Osteocyte (in vitro differentiated cells): ENCODE measurements around the gene CD300E. TPM values are rescaled to one million over a fixed set of nuclear protein-coding genes. Genes with fewer than 3 reads are reported as not detected.

Experiments
- DNase-seq: peaks from one replicate; pipeline ENCODE4 v3.0.0; 2021; ENCODE audit warnings: mixed read lengths; ENCODE audit not compliant: unreplicated experiment; ENCODE audit errors: extremely low spot score
- H3K27ac Mint-ChIP-seq: one replicate; pipeline ENCODE4 v1.8.0; 2021; ENCODE audit warnings: mild to moderate bottlenecking, mixed read lengths; ENCODE audit not compliant: unreplicated experiment
- H3K27me3 Mint-ChIP-seq: one replicate; pipeline ENCODE4 v1.8.0; 2021; ENCODE audit warnings: mixed read lengths; ENCODE audit not compliant: unreplicated experiment
- H3K36me3 Mint-ChIP-seq: one replicate; pipeline ENCODE4 v1.8.0; 2021; ENCODE audit warnings: mixed read lengths; ENCODE audit not compliant: unreplicated experiment
- H3K4me1 Mint-ChIP-seq: one replicate; pipeline ENCODE4 v1.8.0; 2021; ENCODE audit warnings: mixed read lengths; ENCODE audit not compliant: unreplicated experiment
- H3K4me3 Mint-ChIP-seq: one replicate; pipeline ENCODE4 v1.8.0; 2021; ENCODE audit warnings: mild to moderate bottlenecking, moderate library complexity, mixed read lengths; ENCODE audit not compliant: unreplicated experiment
- H3K9me3 Mint-ChIP-seq: one replicate; pipeline ENCODE4 v1.8.0; 2021; ENCODE audit warnings: mixed read lengths; ENCODE audit not compliant: unreplicated experiment
- total RNA-seq: library from RNA; stranded (reverse); gene quantifications from 2 replicates; pipeline ENCODE4 v1.2.1, GENCODE V29; 2021
- TF ChIP-seq, protein P1 (sequence below): fragments of 200-600 bp; sonication (generic); IDR thresholded peaks from 2 replicates; pipeline ENCODE4 v1.5.0; 2021; ENCODE audit warnings: antibody characterized with exemption, mild to moderate bottlenecking, moderate library complexity

The CD300E gene
- total RNA-seq, 1 donor from 2014 or later, result not detected

GRCh38 chr17:74646231-74646630, 22.7 kb upstream of the CD300E start:
- no peak for DNase-seq
- no peaks in the 10 kb centered on the region for H3K4me1 Mint-ChIP-seq
- H3K36me3 Mint-ChIP-seq, result no peaks in the 10 kb centered on the region
- H3K27me3 Mint-ChIP-seq, result peaks cover 41% of the 10 kb centered on the region
- TF ChIP-seq, protein P1, sequence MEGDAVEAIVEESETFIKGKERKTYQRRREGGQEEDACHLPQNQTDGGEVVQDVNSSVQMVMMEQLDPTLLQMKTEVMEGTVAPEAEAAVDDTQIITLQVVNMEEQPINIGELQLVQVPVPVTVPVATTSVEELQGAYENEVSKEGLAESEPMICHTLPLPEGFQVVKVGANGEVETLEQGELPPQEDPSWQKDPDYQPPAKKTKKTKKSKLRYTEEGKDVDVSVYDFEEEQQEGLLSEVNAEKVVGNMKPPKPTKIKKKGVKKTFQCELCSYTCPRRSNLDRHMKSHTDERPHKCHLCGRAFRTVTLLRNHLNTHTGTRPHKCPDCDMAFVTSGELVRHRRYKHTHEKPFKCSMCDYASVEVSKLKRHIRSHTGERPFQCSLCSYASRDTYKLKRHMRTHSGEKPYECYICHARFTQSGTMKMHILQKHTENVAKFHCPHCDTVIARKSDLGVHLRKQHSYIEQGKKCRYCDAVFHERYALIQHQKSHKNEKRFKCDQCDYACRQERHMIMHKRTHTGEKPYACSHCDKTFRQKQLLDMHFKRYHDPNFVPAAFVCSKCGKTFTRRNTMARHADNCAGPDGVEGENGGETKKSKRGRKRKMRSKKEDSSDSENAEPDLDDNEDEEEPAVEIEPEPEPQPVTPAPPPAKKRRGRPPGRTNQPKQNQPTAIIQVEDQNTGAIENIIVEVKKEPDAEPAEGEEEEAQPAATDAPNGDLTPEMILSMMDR, result peak; percentile 21
- no peaks in the 10 kb centered on the region for H3K9me3 Mint-ChIP-seq
- H3K27ac Mint-ChIP-seq, result no peak overlapping the region
- no peak overlapping the region for H3K4me3 Mint-ChIP-seq

DNA sequence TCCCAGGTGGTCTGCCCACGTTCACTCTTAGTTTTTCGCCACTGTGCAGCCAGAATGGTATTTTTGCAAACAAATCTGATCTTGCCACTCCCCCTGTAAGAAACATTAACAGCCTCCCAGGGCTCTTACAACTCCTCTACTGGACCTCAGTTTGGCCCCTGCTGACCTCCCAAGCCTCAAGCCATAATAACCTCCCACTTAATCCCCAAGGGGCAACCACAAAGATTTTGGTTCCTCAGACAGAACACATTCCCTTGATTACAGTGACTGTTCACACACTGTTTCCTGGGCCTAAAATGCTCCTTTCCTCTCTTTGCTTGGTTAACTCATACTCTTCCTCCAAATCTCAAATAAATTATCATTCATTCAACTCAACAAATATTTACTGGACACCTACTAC, 21.5 kb upstream of the CD300E start:
- no peak for DNase-seq
- TF ChIP-seq, protein P1, result no peak
- Mint-ChIP-seq H3K27me3 (peaks cover 34% of the 10 kb centered on the region), H3K36me3 (no peaks in the 10 kb centered on the region), H3K9me3 (no peaks in the 10 kb centered on the region), H3K4me1 (no peaks in the 10 kb centered on the region), H3K27ac (no peak overlapping the region), H3K4me3 (no peak overlapping the region)

DNA sequence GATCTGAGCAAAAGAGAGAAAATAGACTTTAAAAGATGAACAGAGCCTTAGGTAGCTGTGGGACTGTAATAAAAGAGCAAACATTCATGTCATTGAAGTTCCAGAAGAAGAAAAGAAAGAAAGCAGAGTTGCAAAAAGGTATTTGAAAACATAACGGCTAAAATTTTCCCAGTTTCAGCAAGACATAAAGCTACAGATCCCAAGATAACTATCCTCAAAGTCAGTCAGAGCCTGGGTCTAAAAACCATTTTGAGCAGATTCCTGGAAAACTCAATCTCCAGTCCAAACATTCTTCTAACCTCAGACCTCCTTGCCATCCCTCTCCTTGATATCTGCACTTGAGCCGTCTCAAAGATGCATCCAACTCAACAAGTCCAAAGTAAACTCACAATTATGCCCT, 20.9 kb upstream of the CD300E start:
- TF ChIP-seq, protein P1, result no peak
- Mint-ChIP-seq H3K27me3 (peaks cover 29% of the 10 kb centered on the region), H3K36me3 (no peaks in the 10 kb centered on the region), H3K4me3 (no peak overlapping the region), H3K27ac (no peak overlapping the region), H3K4me1 (no peaks in the 10 kb centered on the region), H3K9me3 (no peaks in the 10 kb centered on the region)
- DNase-seq, result no peak

DNA sequence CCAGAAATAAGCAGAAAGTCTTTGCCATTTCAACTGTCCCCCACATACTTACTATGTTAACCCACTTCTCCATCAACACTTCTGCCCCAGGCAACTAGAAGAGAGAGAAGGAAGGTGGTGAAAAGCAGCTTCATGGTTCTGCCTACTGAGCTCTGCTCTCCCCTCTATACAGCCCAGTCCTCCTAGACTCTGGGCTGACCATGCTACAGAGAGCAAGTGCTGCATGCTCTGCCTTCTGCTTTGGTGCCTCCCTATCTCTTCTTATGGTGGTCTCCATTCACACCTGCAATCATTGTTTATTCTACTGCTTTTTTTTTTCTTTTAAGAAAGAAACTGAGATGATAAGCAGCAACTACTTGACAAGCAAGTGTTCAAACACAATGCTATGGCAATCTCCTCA, 20.3 kb upstream of the CD300E start:
- no peaks in the 10 kb centered on the region for H3K36me3 Mint-ChIP-seq
- TF ChIP-seq, protein P1, result no peak
- no peaks in the 10 kb centered on the region for H3K9me3 Mint-ChIP-seq
- DNase-seq, result no peak
- H3K27me3 Mint-ChIP-seq, result peaks cover 29% of the 10 kb centered on the region
- H3K27ac Mint-ChIP-seq, result no peak overlapping the region
- no peak overlapping the region for H3K4me3 Mint-ChIP-seq
- no peaks in the 10 kb centered on the region for H3K4me1 Mint-ChIP-seq

- Mint-ChIP-seq H3K4me3 (no peak overlapping the region), H3K27me3 (peaks cover 29% of the 10 kb centered on the region), H3K4me1 (no peaks in the 10 kb centered on the region), H3K9me3 (no peaks in the 10 kb centered on the region), H3K27ac (no peak overlapping the region), H3K36me3 (no peaks in the 10 kb centered on the region)
- TF ChIP-seq, protein P1, result no peak
- no peak for DNase-seq
Measured at GRCh38 chr17:74642995-74643394, 19.5 kb upstream of the CD300E start.
